ENCODE results near the gene BPHL. TPM values are rescaled to one million over a fixed set of nuclear protein-coding genes. Genes with fewer than 3 reads are reported as not detected.
A peak's percentile ranks its signal among the peaks of the same experiment; 100 is the strongest.

Gene BPHL
- total and polyA plus RNA-seq, 10 of the 15 experiments (the other 5 are each of a cell fraction or from before 2014, with no cell fraction given) = 8.0 to 17.8 (median 12.4) TPM

DNA sequence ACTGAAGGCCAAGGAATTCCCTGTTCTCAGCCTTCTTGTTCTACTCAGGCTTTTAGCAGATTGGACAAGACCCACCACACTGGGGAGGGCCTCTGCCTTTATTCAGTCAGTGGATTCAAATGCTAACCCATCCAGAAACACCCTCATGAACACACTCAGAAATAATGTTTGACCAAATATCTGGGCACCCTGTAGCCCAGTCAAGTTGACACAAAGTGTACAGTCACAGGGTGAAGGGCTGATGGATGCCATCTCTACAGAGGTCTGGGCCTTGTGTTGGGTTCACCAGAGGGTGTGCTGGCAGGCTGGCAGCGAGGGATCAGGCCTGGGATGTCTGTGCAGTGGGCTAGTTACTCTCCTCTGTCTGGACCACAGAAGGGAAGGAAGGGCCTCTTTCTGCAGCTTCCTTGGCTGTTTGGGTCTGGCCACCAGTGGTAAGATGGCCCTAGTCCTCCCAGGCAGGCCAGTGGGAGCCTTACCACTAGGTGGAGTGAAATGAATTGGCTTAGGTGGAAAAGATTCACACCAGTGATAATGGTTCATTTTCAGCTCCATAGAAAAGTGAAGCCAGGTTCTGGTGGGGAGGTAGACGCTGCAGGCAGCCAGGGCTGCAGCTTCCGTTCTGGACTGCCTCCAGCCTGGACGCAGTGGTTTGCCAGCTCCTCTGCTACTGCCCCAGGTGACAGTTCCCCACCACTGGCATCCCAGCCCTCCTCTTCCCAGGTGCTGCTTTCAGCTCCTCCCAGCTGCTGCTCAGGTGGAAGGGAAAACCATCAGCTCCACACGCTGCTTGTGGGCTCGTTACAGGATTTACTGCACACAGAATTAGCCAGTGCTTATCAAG lies 29.6 kb downstream of the BPHL start:
- no peak overlapping the region for H3K27ac ChIP-seq (ENCODE audit: control insufficient read depth, insufficient read depth)
- H3K79me2 ChIP-seq (ENCODE audit: control insufficient read depth, insufficient read depth, low read length) = no peaks in the 10 kb centered on the region
- CTCF ChIA-PET = interaction anchor here (1.1 kb wide), 1 partner anchor 9 kb away, joined by 3 read pairs; no protein-coding TSS in a partner anchor
- WGBS (ENCODE audit: insufficient coverage, insufficient replicate concordance, low lambda C conversion rate, missing lambda C conversion rate) = 85% methylated on average over 6 of the region's 6 CpGs
- FAIRE-seq (no peak), ATAC-seq (no peak; the same call in 2 of the 3 replicates), DNase-seq (ENCODE audit: low read depth, low spot score) (no peak)
- in situ Hi-C loops (cut with MboI) (no loop called here), intact Hi-C loops (cut with micrococcal nuclease; ENCODE audit: unreplicated experiment) (no loop called here)
- TF ChIP-seq, protein P1, sequence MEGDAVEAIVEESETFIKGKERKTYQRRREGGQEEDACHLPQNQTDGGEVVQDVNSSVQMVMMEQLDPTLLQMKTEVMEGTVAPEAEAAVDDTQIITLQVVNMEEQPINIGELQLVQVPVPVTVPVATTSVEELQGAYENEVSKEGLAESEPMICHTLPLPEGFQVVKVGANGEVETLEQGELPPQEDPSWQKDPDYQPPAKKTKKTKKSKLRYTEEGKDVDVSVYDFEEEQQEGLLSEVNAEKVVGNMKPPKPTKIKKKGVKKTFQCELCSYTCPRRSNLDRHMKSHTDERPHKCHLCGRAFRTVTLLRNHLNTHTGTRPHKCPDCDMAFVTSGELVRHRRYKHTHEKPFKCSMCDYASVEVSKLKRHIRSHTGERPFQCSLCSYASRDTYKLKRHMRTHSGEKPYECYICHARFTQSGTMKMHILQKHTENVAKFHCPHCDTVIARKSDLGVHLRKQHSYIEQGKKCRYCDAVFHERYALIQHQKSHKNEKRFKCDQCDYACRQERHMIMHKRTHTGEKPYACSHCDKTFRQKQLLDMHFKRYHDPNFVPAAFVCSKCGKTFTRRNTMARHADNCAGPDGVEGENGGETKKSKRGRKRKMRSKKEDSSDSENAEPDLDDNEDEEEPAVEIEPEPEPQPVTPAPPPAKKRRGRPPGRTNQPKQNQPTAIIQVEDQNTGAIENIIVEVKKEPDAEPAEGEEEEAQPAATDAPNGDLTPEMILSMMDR (IDR thresholded peaks at IDR 0.05 in 2 of 3, conservative IDR thresholded peaks at IDR 0.05 in 1 of 3; ENCODE audit: control insufficient read depth in 2 of 3, extremely low read depth in 1 of 3, insufficient read depth in 1 of 3, low read depth in 3 of 3, low read length in 3 of 3) = peak in 1 of 3 experiments; percentile 9; a peak in 2 of 6 replicates
- TF ChIP-seq ZNF384 (IDR thresholded peaks at IDR 0.05; ENCODE audit: borderline replicate concordance, low read depth, low read length) (no peak), SREBF2 (IDR thresholded peaks at IDR 0.05; ENCODE audit: low read length) (no peak), SP1 (IDR thresholded peaks at IDR 0.05; ENCODE audit: low read depth, low read length) (no peak)
- TF ChIP-seq, protein P2, sequence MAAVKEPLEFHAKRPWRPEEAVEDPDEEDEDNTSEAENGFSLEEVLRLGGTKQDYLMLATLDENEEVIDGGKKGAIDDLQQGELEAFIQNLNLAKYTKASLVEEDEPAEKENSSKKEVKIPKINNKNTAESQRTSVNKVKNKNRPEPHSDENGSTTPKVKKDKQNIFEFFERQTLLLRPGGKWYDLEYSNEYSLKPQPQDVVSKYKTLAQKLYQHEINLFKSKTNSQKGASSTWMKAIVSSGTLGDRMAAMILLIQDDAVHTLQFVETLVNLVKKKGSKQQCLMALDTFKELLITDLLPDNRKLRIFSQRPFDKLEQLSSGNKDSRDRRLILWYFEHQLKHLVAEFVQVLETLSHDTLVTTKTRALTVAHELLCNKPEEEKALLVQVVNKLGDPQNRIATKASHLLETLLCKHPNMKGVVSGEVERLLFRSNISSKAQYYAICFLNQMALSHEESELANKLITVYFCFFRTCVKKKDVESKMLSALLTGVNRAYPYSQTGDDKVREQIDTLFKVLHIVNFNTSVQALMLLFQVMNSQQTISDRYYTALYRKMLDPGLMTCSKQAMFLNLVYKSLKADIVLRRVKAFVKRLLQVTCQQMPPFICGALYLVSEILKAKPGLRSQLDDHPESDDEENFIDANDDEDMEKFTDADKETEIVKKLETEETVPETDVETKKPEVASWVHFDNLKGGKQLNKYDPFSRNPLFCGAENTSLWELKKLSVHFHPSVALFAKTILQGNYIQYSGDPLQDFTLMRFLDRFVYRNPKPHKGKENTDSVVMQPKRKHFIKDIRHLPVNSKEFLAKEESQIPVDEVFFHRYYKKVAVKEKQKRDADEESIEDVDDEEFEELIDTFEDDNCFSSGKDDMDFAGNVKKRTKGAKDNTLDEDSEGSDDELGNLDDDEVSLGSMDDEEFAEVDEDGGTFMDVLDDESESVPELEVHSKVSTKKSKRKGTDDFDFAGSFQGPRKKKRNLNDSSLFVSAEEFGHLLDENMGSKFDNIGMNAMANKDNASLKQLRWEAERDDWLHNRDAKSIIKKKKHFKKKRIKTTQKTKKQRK (IDR thresholded peaks at IDR 0.05; ENCODE audit: low read depth, low read length) = no peak
- RAD21 ChIA-PET (ENCODE audit: unreplicated experiment) = interaction anchor here (0.8 kb wide), 1 partner anchor 103 kb away, joined by 3 read pairs; no protein-coding TSS in a partner anchor
- no peak overlapping the region for H3K4me3 ChIP-seq
- H3K36me3 ChIP-seq (ENCODE audit: control insufficient read depth in 2 of 2, insufficient read depth in 2 of 2, low read length in 1 of 2) = no peaks in the 10 kb centered on the region; a peak in 1 of 4 replicates
- BruUV-seq (replicated peaks) = no TSS peak
- H3K27me3 ChIP-seq (replicated peaks in 1 of 2; ENCODE audit: control insufficient read depth in 2 of 2, insufficient read depth in 2 of 2, low read length in 1 of 2) = no peaks in the 10 kb centered on the region
- SMC1A ChIA-PET (ENCODE audit: uncharacterized antibody, unreplicated experiment) = no interaction called here
- no peaks in the 10 kb centered on the region for H3K9me3 ChIP-seq (replicated peaks; ENCODE audit: control insufficient read depth, insufficient read depth, low read length)
- H3K9ac ChIP-seq (ENCODE audit: control insufficient read depth, insufficient read depth, low read length) = no peak overlapping the region
- no peak overlapping the region for H2AFZ ChIP-seq (ENCODE audit: control insufficient read depth, low read depth, low read length)
- POLR2A ChIA-PET = no interaction called here
- no peak overlapping the region for H3K4me2 ChIP-seq (ENCODE audit: control insufficient read depth, insufficient read depth)
- no peaks in the 10 kb centered on the region for H4K20me1 ChIP-seq (ENCODE audit: control insufficient read depth, insufficient read depth)
- no peaks in the 10 kb centered on the region for H3K4me1 ChIP-seq (ENCODE audit: control insufficient read depth, insufficient read depth, low read length)
